ENCODE data around the gene SLC26A11.
"Not testable (repeated sequence)": the region's sequence is repeated elsewhere in the genome, so short reads cannot be mapped to it uniquely, and the experiment has no call there.

SLC26A11 gene

DNA sequence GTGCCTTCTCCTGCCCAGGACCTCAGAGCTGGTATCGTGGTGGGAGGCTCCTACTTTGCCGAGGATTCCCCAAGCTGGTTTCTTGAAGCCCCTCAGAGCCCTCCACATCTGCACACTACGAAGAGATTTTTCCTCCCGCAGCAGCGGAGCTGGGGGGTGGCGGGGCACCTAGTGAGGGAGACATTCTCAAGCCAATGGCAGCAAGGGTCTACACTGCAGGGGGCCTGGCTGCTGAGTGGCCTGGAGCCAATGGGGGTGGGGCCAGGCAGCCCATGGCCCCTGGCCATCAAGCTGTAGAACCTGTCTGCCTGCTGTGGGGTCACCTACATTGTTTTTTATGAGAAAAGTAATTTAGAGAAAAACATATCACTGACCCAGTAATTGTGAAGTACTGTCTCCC is 5.0 kb downstream of the SLC26A11 start:
- no peaks in the 10 kb centered on the region for H3K27me3 ChIP-seq (ENCODE audit: insufficient read depth, low read length)
- H3K4me1 ChIP-seq (ENCODE audit: insufficient read depth, low read length): peaks cover 8% of the 10 kb centered on the region
- no peak overlapping the region for H3K4me3 ChIP-seq (ENCODE audit: low read length)
- H3K9me3 ChIP-seq (ENCODE audit: low read length): peaks cover 2% of the 10 kb centered on the region
- H3K36me3 ChIP-seq (ENCODE audit: insufficient read depth, low read length): peaks cover 4% of the 10 kb centered on the region
- no peak overlapping the region for H2AFZ ChIP-seq (ENCODE audit: low read depth, low read length)

GRCh38 chr17:80227156-80227555 is 6.9 kb downstream of the SLC26A11 start:
- Histone ChIP-seq H3K36me3 (ENCODE audit: insufficient read depth, low read length) (peaks cover 10% of the 10 kb centered on the region), H3K4me1 (ENCODE audit: insufficient read depth, low read length) (no peaks in the 10 kb centered on the region), H3K9me3 (ENCODE audit: low read length) (peaks cover 5% of the 10 kb centered on the region), H3K27me3 (ENCODE audit: insufficient read depth, low read length) (no peaks in the 10 kb centered on the region), H3K4me3 (ENCODE audit: low read length) (no peak overlapping the region), H2AFZ (ENCODE audit: low read depth, low read length) (no peak overlapping the region)

DNA sequence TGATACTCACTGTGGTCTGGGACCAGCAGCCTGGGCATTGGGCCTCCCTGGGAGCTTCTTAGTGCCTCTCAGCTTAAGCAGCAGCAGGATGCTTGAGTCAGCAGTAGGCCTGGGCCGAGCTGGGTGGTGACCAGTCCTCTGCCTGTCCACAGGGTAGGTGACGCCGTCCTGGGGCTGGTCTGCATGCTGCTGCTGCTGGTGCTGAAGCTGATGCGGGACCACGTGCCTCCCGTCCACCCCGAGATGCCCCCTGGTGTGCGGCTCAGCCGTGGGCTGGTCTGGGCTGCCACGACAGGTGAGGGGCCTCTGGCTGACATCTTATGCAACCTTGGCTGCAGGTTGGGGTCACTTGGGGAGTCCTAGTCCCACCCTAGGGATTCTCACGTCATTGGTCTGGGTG is 7.4 kb downstream of the SLC26A11 start:
- no peaks in the 10 kb centered on the region for H3K27me3 ChIP-seq (ENCODE audit: insufficient read depth, low read length)
- H2AFZ ChIP-seq (ENCODE audit: low read depth, low read length): no peak overlapping the region
- peaks cover 13% of the 10 kb centered on the region for H3K36me3 ChIP-seq (ENCODE audit: insufficient read depth, low read length)
- H3K4me1 ChIP-seq (ENCODE audit: insufficient read depth, low read length): no peaks in the 10 kb centered on the region
- no peak overlapping the region for H3K4me3 ChIP-seq (ENCODE audit: low read length)
- peaks cover 7% of the 10 kb centered on the region for H3K9me3 ChIP-seq (ENCODE audit: low read length)

- Histone ChIP-seq H3K27me3 (ENCODE audit: insufficient read depth, low read length) (no peaks in the 10 kb centered on the region), H3K9me3 (ENCODE audit: low read length) (peaks cover 11% of the 10 kb centered on the region), H3K4me3 (ENCODE audit: low read length) (no peak overlapping the region), H3K36me3 (ENCODE audit: insufficient read depth, low read length) (peaks cover 16% of the 10 kb centered on the region), H2AFZ (ENCODE audit: low read depth, low read length) (no peak overlapping the region), H3K4me1 (ENCODE audit: insufficient read depth, low read length) (no peaks in the 10 kb centered on the region)
Measured at GRCh38 chr17:80228477-80228876, 8.2 kb downstream of the SLC26A11 start.

GRCh38 chr17:80229011-80229410 is 8.8 kb downstream of the SLC26A11 start:
- peaks cover 14% of the 10 kb centered on the region for H3K9me3 ChIP-seq (ENCODE audit: low read length)
- H3K4me1 ChIP-seq (ENCODE audit: insufficient read depth, low read length): no peaks in the 10 kb centered on the region
- H3K36me3 ChIP-seq (ENCODE audit: insufficient read depth, low read length): peaks cover 17% of the 10 kb centered on the region
- H3K27me3 ChIP-seq (ENCODE audit: insufficient read depth, low read length): no peaks in the 10 kb centered on the region
- H2AFZ ChIP-seq (ENCODE audit: low read depth, low read length): no peak overlapping the region
- H3K4me3 ChIP-seq (ENCODE audit: low read length): no peak overlapping the region

DNA sequence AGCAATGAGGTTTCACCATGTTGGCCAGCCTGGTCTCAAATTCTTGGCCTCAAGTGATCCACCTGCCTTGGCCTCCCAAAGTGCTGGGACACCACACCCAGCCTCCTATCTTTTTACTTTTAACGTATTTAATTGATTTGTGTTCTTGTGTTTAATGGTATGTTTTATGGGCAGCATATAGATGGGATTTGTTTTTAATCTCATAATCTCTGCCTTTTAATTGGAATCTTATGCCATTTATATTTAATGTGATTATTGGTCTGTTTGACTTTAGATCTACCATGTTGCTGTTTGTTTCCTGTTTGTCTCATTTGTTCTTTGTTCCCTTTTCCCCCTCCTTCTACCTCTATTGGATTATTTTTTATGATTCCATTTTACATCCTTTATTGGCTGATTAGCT is 12.2 kb downstream of the SLC26A11 start:
- no peaks in the 10 kb centered on the region for H3K4me1 ChIP-seq (ENCODE audit: insufficient read depth, low read length)
- peaks cover 31% of the 10 kb centered on the region for H3K36me3 ChIP-seq (ENCODE audit: insufficient read depth, low read length)
- no peak overlapping the region for H3K4me3 ChIP-seq (ENCODE audit: low read length)
- peaks cover 17% of the 10 kb centered on the region for H3K9me3 ChIP-seq (ENCODE audit: low read length)
- no peak overlapping the region for H2AFZ ChIP-seq (ENCODE audit: low read depth, low read length)
- H3K27me3 ChIP-seq (ENCODE audit: insufficient read depth, low read length): no peaks in the 10 kb centered on the region

DNA sequence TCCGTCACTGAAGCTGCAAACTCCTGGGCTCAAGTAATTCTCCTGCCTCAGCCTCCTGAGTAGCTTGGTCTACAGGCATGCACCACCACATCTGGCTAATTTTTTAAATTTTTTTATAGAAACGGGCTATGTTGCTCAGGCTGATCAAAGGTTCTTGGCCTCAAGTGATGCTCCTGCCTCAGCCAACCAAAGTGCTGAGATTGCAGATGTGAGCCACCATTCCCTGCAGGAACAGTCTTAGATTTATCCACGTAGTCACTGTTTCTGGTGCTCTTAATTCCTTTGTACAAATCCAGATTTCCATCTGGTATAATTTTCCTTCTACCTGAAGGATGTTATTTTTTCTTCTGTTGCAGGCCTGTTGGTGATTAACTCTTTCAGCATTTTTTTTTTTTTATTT is 13.0 kb downstream of the SLC26A11 start:
- Histone ChIP-seq H3K27me3 (ENCODE audit: insufficient read depth, low read length) (no peaks in the 10 kb centered on the region), H3K4me3 (ENCODE audit: low read length) (no peak overlapping the region), H3K9me3 (ENCODE audit: low read length) (peaks cover 17% of the 10 kb centered on the region), H3K4me1 (ENCODE audit: insufficient read depth, low read length) (no peaks in the 10 kb centered on the region), H3K36me3 (ENCODE audit: insufficient read depth, low read length) (peaks cover 37% of the 10 kb centered on the region), H2AFZ (ENCODE audit: low read depth, low read length) (no peak overlapping the region)

- no peak overlapping the region for H2AFZ ChIP-seq (ENCODE audit: low read depth, low read length)
- H3K4me1 ChIP-seq (ENCODE audit: insufficient read depth, low read length): no peaks in the 10 kb centered on the region
- H3K27me3 ChIP-seq (ENCODE audit: insufficient read depth, low read length): no peaks in the 10 kb centered on the region
- H3K4me3 ChIP-seq (ENCODE audit: low read length): no peak overlapping the region
- peaks cover 11% of the 10 kb centered on the region for H3K9me3 ChIP-seq (ENCODE audit: low read length)
- peaks cover 45% of the 10 kb centered on the region for H3K36me3 ChIP-seq (ENCODE audit: insufficient read depth, low read length)
Measured at GRCh38 chr17:80236911-80237310, 16.7 kb downstream of the SLC26A11 start.

DNA sequence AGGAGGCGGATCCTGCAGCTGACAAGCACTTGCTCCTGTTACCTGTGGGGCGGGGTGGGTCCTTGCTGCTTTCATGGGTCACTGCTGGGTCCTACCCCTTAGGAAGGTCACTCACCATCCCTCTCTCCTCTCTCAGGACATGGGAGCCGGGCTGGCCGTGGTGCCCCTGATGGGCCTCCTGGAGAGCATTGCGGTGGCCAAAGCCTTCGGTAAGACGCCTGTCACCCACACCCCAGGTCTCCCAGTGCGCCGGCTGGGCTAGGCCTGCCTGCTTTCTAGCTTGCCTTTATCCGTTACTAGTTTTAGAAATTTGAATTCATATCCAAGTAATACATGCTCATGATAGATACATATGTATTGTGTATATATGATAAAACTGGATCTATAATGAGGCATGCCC is 17.2 kb downstream of the SLC26A11 start:
- Histone ChIP-seq H2AFZ (ENCODE audit: low read depth, low read length) (no peak overlapping the region), H3K4me3 (ENCODE audit: low read length) (no peak overlapping the region), H3K36me3 (ENCODE audit: insufficient read depth, low read length) (peaks cover 47% of the 10 kb centered on the region), H3K4me1 (ENCODE audit: insufficient read depth, low read length) (no peaks in the 10 kb centered on the region), H3K9me3 (ENCODE audit: low read length) (peaks cover 11% of the 10 kb centered on the region), H3K27me3 (ENCODE audit: insufficient read depth, low read length) (no peaks in the 10 kb centered on the region)

GRCh38 chr17:80242505-80242904 is 22.3 kb downstream of the SLC26A11 start:
- no peaks in the 10 kb centered on the region for H3K4me1 ChIP-seq (ENCODE audit: insufficient read depth, low read length)
- no peak overlapping the region for H3K4me3 ChIP-seq (ENCODE audit: low read length)
- H2AFZ ChIP-seq (ENCODE audit: low read depth, low read length): no peak overlapping the region
- H3K36me3 ChIP-seq (ENCODE audit: insufficient read depth, low read length): peaks cover 50% of the 10 kb centered on the region
- H3K27me3 ChIP-seq (ENCODE audit: insufficient read depth, low read length): no peaks in the 10 kb centered on the region
- peaks cover 2% of the 10 kb centered on the region for H3K9me3 ChIP-seq (ENCODE audit: low read length)

DNA sequence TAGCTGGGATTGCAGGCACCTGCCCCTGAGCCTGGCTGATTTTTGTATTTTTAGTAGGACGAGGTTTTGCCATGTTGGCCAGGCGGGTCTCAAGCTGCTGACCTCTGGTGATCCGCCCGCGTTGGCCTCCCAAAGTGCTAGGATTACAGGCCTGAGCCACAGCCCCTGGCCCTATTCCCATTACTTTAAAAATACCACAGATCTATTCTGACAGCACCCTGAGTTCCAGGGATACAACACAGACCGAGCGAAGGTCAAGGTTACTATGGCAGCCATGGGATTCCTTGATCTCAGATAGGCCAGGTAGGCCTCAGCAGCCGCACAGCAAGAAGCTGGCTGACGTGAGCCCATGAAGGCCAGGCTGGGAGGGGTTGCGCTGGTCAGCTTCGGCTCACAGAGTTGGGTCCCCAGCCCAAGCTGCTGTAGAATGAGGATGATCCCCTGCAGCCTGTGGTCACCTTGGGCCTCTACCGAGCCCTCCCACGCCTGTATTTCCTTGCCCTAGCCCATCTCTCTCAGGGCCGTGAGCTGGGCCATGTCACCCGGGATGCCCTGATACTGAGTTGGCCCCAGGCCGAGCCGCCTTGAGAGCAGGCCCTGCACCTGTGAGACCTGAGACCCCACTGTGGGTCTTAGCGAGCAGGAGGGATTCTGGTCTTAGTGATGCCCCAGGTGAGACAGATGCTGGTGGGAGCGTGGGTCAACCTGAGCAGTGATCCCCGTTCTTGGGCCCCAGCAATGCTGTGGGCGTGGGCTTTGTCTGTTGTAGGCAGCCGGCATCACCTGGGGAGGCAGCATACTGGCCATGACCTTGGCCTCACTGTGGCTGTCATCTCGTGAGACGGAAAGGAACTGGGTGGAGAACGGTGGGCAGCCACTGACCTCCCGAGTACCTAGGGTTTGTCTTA is 23.6 kb downstream of the SLC26A11 start:
- Histone ChIP-seq H3K36me3 (ENCODE audit: insufficient read depth, low read length) (peaks cover 43% of the 10 kb centered on the region), H3K4me1 (ENCODE audit: insufficient read depth, low read length) (no peaks in the 10 kb centered on the region), H3K27me3 (ENCODE audit: insufficient read depth, low read length) (no peaks in the 10 kb centered on the region), H3K4me3 (ENCODE audit: low read length) (no peak overlapping the region), H3K9me3 (ENCODE audit: low read length) (peaks cover 2% of the 10 kb centered on the region), H2AFZ (ENCODE audit: low read depth, low read length) (no peak overlapping the region)

- H3K36me3 ChIP-seq (ENCODE audit: insufficient read depth, low read length): peaks cover 43% of the 10 kb centered on the region
- not testable (repeated sequence) for H3K9me3 ChIP-seq (ENCODE audit: low read length); H3K27me3 ChIP-seq (ENCODE audit: insufficient read depth, low read length); H3K4me1 ChIP-seq (ENCODE audit: insufficient read depth, low read length); H3K4me3 ChIP-seq (ENCODE audit: low read length); H2AFZ ChIP-seq (ENCODE audit: low read depth, low read length)
Measured at GRCh38 chr17:80244448-80244847, 24.2 kb downstream of the SLC26A11 start.

GRCh38 chr17:80244871-80245509 is 24.8 kb downstream of the SLC26A11 start:
- H3K4me3 ChIP-seq (ENCODE audit: low read length): no peak overlapping the region
- H3K27me3 ChIP-seq (ENCODE audit: insufficient read depth, low read length): no peaks in the 10 kb centered on the region
- peaks cover 2% of the 10 kb centered on the region for H3K9me3 ChIP-seq (ENCODE audit: low read length)
- peaks cover 40% of the 10 kb centered on the region for H3K36me3 ChIP-seq (ENCODE audit: insufficient read depth, low read length)
- H3K4me1 ChIP-seq (ENCODE audit: insufficient read depth, low read length): no peaks in the 10 kb centered on the region
- no peak overlapping the region for H2AFZ ChIP-seq (ENCODE audit: low read depth, low read length)

Data from neuron (in vitro differentiated cells).